AG04450 (cell line): ENCODE results near the gene AAGAB. TPM values are rescaled to one million over a fixed set of nuclear protein-coding genes. Genes with fewer than 3 reads are reported as not detected.

Experiments used
- CTCF ChIA-PET: fragments of 300-600, 350-600 bp; formaldehyde crosslinking; extraction: SDS; loops from one replicate; lab custom pipeline; 2022; ENCODE audit warnings: antibody characterized with exemption, inconsistent platforms; lab: Charles Lee
- POLR2A ChIA-PET: fragments of 350-600 bp; formaldehyde crosslinking; extraction: SDS; loops from one replicate; lab custom pipeline; 2021; ENCODE audit warnings: antibody characterized with exemption, inconsistent platforms; lab: Yijun Ruan, JAX
- DNase-seq: peaks from one replicate; pipeline ENCODE4 v3.0.0-alpha.2; 2011; ENCODE audit warnings: low read depth, low spot score
- H3K27ac ChIP-seq: one replicate; pipeline ENCODE4 v1.5.1; 2012; ENCODE audit warnings: low read depth, low read length, control low read depth
- H3K27me3 ChIP-seq: one replicate; pipeline ENCODE4 v1.6.0; 2012; ENCODE audit warnings: low read length; ENCODE audit not compliant: control insufficient read depth, insufficient read depth
- H3K4me3 ChIP-seq: 2 replicates; pipeline ENCODE4 v1.5.1; 2011; ENCODE audit warnings: mild to moderate bottlenecking, low read depth, low read length, control low read depth
- H3K9me3 ChIP-seq: 2 replicates; pipeline ENCODE4 v1.5.1; 2012; ENCODE audit warnings: low read length; ENCODE audit not compliant: control insufficient read depth, insufficient read depth
- CTCF ChIP-seq: IDR thresholded peaks from 2 replicates; pipeline ENCODE4 v1.5.1; 2011; ENCODE audit warnings: low read depth, low read length, control low read depth, inconsistent platforms
- polyA plus RNA-seq: library from polyadenylated mRNA; depleted of rRNA; stranded (reverse); fragments of >200 nt; gene quantifications from 2 replicates; pipeline ENCODE4 v1.2.3, GENCODE V29; 2011

AAGAB gene
- polyA plus RNA-seq, 1 experiment = 58.0 TPM

- H3K27me3 ChIP-seq = no peaks in the 10 kb centered on the region
- POLR2A ChIA-PET = no interaction called here
- CTCF ChIA-PET = interaction anchor here (1.0 to 1.3 kb wide), 2 partner anchors 114 to 125 kb away, joined by 3 read pairs; partner anchors contain the start of gene SMAD3
- peak overlapping the region; percentile 39 for H3K27ac ChIP-seq
- no peaks in the 10 kb centered on the region for H3K9me3 ChIP-seq
- TF ChIP-seq CTCF = no peak
- DNase-seq = no peak
- no peak overlapping the region for H3K4me3 ChIP-seq
Observed at GRCh38 chr15:67190326-67190725, 64.1 kb downstream of the AAGAB start.

GRCh38 chr15:67189326-67190051 is 65.0 kb downstream of the AAGAB start:
- H3K27ac ChIP-seq = peak overlapping the region; percentile 85
- H3K27me3 ChIP-seq = no peaks in the 10 kb centered on the region
- DNase-seq = no peak
- no peak for TF ChIP-seq CTCF
- CTCF ChIA-PET = interaction anchor here (1.0 to 1.3 kb wide), 2 partner anchors 115 to 124 kb away, joined by 3 read pairs; partner anchors contain the start of gene SMAD3
- no peaks in the 10 kb centered on the region for H3K9me3 ChIP-seq
- no peak overlapping the region for H3K4me3 ChIP-seq
- POLR2A ChIA-PET = interaction anchor here (1.1 to 2.8 kb wide), 4 partner anchors 11 to 80 kb away, joined by 3 to 16 read pairs (median 4); no protein-coding TSS in a partner anchor

GRCh38 chr15:67188551-67189218 is 65.8 kb downstream of the AAGAB start:
- no peak for TF ChIP-seq CTCF
- peak; percentile 84 for DNase-seq
- no peak overlapping the region for H3K4me3 ChIP-seq
- CTCF ChIA-PET = no interaction called here
- peak overlapping the region; percentile 85 for H3K27ac ChIP-seq
- no peaks in the 10 kb centered on the region for H3K27me3 ChIP-seq
- H3K9me3 ChIP-seq = no peaks in the 10 kb centered on the region
- POLR2A ChIA-PET = interaction anchor here (0.6 to 2.8 kb wide), 5 partner anchors 10 to 763 kb away, joined by 3 to 16 read pairs (median 4); no protein-coding TSS in a partner anchor

- no peak overlapping the region for H3K4me3 ChIP-seq
- peak overlapping the region; percentile 61 for H3K27ac ChIP-seq
- CTCF ChIA-PET = interaction anchor here (1.0 kb wide), 1 partner anchor 241 kb away, joined by 4 read pairs; no protein-coding TSS in a partner anchor
- POLR2A ChIA-PET = interaction anchor here (2.8 kb wide), 1 partner anchor 9 kb away, joined by 16 read pairs; no protein-coding TSS in a partner anchor
- no peak for DNase-seq
- no peaks in the 10 kb centered on the region for H3K27me3 ChIP-seq
- H3K9me3 ChIP-seq = no peaks in the 10 kb centered on the region
- TF ChIP-seq CTCF = no peak
Observed at GRCh38 chr15:67187351-67187854, 67.1 kb downstream of the AAGAB start.
